Spleen (tissue), 7 donors: ENCODE measurements around the gene CACNA1F.

Source experiments
- CTCF ChIP-seq, 11 experiments: fragments of 200-600 bp in 7 of 11; fragments of 450-650 bp in 4 of 11; sonication (generic) in 4 of 11; IDR thresholded peaks in 8 of 11; conservative IDR thresholded peaks in 3 of 11; 1 replicate in 7 of 11; 2 replicates in 4 of 11; pipeline versions ENCODE4 v1.4.0 to v1.8.0; 2016 to 2021; ENCODE audit warnings: antibody characterized with exemption in 11 of 11, inconsistent platforms in 4 of 11, mild to moderate bottlenecking in 1 of 11
- POLR2A ChIP-seq, 3 donors: fragments of 450-650 bp; IDR thresholded peaks; one replicate each; pipeline ENCODE4 v1.5.1; 2017; ENCODE audit warnings: antibody characterized with exemption in 3 of 3, mild to moderate bottlenecking in 1 of 3
- POLR2AphosphoS5 ChIP-seq, 3 donors: sonication (generic); formaldehyde crosslinking; IDR thresholded peaks; one replicate each; pipeline ENCODE4 v1.5.1; 2017; ENCODE audit warnings: antibody characterized with exemption in 3 of 3
- donor health status: DM: no; HTN: no; CAD: no; lungs with moderate emphysema.
- donor health status: DM: no; HTN: no; CAD: no.
- donor health status: DM: no; HTN: no; CAD: no.

- TF ChIP-seq CTCF (IDR thresholded peaks at IDR 0.05 in 8 of 11, conservative IDR thresholded peaks at IDR 0.05 in 3 of 11) (no peak), POLR2A (IDR thresholded peaks at IDR 0.05) (no peak), POLR2AphosphoS5 (IDR thresholded peaks at IDR 0.05) (no peak)
Observed at GRCh38 chrX:49249616-49250015, 16.5 kb upstream of the CACNA1F start.
